Adipose tissue (tissue), 3 donors: ENCODE results near the gene PHLDB3. TPM values are rescaled to one million over a fixed set of nuclear protein-coding genes. Genes with fewer than 3 reads are reported as not detected.
A peak's percentile ranks its signal among the peaks of the same experiment; 100 is the strongest.

Experiments used
- H3K27ac ChIP-seq: one replicate; pipeline ENCODE4 v1.5.1; 2013; ENCODE audit warnings: low read depth, low read length
- WGBS, 3 donors: extraction: QIAGEN DNeasy Blood & Tissue Kit; methylation state at CpG; one replicate each; pipeline ENCODE4 v1.1.7; 2013; 5-methylcytosine and 5-hydroxymethylcytosine counted together
- polyA plus RNA-seq, 3 donors: library from polyadenylated mRNA; stranded (reverse); fragments of 200-250 nt; gene quantifications; one replicate each; pipeline ENCODE4 v1.2.3, GENCODE V29; 2013
- donor health status: healthy with polysubstance abuse.
- donor health status: Bipolar disorder and iron deficiency.
- donor health status: healthy.

PHLDB3 gene
- polyA plus RNA-seq, 3 donors = 4.6 to 9.7 (median 9.6) TPM

DNA sequence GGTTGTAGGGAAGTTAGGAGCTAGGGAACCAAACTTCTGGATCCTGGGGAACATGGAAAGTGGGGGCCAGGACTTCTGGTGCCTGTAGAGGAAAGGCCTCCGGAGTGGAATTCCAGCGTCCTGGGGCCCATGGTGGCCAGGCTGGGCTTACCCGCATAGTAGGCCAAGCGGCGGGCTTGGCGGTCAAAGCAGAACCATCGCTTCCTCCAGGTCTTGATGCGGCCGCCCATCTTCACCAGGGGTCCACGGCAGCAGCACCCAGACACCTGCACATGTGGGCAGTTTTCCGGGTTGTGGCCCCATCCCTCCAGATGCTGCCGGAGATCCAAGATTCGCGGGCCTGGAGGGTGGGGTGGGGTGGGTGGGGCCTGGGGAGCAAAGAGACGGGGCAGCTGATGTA lies 25.3 kb downstream of the PHLDB3 start:
- no peak overlapping the region for H3K27ac ChIP-seq
- WGBS, 3 donors = 91 to 95% (median 93%) methylated on average over 14 to 15 of the region's 15 CpGs

DNA sequence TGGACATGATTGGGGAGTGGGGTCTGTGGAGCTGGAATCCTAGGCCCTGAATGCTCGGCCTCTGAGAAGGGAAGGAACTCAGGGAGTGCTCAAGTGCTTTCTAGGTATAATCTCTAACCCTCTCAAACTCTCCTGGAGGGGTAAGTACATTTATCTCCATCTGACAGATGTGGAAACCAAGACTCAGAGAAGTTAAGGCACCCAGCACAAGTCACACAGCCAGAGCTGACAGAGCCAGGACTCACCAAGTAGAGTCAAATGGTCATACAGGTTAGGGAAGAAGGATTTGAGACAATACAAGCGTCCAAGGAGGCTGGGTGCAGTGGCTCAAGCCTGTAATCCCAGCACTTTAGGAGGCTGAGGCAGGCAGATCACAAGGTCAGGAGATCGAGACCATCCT lies 26.2 kb downstream of the PHLDB3 start:
- 92 to 95% (median 94%) methylated on average over 3 of the region's 3 CpGs for WGBS, 3 donors
- H3K27ac ChIP-seq = no peak overlapping the region

DNA sequence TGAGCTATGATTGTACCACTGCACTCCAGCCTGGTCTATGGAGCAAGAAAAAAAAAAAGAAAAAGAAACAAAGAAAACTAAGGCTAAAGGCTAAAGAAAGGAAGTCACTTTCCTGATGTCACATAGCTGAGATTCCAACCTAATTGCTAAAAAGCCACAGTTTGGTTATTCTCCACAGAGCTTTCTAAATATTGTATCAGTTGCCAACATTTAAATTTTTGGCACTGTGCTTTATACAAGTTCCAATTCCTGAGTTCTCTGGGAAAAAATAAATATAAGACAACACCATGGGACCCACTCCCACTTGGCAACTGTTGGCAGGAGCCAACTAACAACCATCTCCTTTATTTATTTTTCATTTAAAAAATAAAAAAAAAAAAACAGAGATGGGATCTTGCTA lies 27.9 kb downstream of the PHLDB3 start:
- no peak overlapping the region for H3K27ac ChIP-seq

DNA sequence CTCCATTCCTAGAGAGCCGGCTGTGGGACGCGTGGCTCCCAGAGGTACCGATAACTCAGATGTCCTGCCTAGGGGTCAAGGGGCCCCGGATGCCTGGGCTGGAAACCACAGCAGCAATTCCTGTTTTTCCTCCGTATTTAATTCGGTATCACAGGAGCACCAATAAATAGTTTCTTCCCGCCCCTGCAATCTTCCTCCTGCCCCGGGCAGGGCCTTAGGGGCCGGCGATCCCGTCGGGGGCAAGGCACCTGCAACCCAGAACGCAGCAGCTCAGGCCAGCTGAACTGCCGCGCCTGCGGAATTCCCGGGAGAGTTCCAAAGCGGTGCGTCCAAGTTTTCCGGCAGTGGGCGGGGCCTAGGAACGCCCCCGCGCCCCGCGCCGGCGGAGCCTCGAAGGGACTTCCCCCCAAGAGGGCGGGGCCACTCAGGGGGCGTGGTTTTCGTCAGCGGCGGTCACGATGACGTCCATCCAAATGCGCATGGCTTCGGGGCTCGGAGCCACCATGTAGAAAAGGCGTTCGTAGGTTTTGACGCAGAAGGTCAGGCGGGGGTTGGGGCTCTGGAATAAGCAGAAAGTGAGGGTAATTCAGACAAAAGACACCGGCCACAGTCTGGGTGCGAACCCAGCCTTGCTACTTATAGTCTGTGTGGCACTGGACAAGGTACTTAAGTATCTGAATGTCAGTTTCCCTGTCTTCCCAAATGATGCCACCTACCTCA lies 29.4 kb downstream of the PHLDB3 start:
- peak overlapping the region; percentile 18 for H3K27ac ChIP-seq
- 3 to 4% (median 3%) methylated on average over 45 to 46 of the region's 46 CpGs for WGBS, 3 donors

DNA sequence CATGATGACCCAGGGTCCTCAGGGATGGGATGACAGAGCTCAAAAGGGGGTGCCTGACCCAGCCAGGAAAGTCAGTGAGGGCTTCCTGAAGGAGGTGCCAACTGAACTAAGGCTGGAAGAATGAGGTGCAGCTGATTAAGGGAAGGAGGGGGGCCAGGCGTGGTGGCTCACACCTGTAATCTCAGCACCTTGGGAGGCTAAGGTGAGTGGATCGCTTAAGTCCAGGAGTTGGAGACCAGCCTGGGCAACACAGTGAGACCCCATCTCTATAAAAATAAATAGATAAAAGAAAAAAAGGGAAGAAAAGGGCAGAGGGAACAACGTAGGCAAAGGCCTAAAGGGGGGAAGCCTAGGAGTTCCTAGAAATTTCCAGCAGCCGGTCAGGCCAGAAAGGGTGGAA lies 30.1 kb downstream of the PHLDB3 start:
- WGBS, 3 donors = 63 to 85% (median 69%) methylated on average over 4 of the region's 4 CpGs
- no peak overlapping the region for H3K27ac ChIP-seq

DNA sequence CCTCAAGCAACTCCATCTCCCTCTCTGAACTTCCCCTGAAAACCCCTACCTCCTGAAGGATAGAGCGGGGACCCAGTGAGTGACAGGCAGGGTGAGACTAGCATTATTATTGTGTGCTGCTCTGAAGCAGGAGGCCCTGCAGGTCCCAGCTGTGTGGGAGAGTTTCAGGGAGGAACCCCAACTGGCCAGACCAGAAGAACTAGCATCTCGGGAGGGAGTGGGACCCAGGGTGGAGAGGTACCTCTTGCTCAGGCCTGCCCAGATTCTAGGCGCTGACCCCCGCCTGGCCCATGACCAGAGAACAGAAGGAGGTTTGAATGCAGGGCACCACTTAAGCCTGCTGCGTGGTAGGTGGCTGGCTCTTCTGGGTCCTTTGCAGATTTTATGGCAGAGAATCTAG lies 33.5 kb downstream of the PHLDB3 start:
- 64 to 85% (median 83%) methylated on average over 5 of the region's 5 CpGs for WGBS, 3 donors
- no peak overlapping the region for H3K27ac ChIP-seq

DNA sequence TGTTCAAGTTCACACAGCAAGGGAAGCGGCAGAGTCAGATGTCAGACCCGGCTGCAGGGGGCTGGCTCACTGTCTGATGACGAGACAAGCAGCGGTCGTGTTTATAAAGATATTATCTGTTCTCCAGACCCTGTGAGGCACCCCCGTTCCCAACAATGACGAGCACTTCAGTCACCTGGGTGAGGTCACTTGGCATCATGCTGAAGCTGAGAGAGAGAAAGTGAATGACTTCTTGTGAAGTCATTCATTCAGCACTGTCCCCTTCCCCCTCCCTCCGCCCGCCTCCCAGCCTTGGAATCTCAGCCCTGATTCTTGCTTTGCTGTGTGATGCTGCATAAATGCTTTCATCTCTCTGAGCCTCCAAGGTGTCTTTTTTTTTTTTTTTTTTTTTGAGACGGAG lies 34.3 kb downstream of the PHLDB3 start:
- no peak overlapping the region for H3K27ac ChIP-seq
- 60 to 78% (median 77%) methylated on average over 9 to 10 of the region's 10 CpGs for WGBS, 3 donors

DNA sequence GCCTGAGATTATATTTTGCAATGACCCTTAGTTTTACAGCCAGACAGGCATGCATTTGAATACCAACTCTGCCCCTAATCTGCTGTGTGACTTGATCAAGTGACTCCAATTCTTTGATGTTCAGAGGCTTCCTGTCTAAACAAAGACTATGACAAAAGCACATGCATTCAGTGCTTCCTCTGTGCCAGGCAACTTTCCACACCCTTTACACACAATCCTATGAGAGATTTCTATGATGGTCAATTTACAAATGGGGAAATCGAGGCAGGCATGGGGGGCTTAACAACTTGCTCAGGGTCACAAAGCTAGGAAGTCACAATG lies 35.4 kb downstream of the PHLDB3 start:
- 46 to 68% (median 57%) methylated on average over 1 of the region's 1 CpG for WGBS, 3 donors
- no peak overlapping the region for H3K27ac ChIP-seq

DNA sequence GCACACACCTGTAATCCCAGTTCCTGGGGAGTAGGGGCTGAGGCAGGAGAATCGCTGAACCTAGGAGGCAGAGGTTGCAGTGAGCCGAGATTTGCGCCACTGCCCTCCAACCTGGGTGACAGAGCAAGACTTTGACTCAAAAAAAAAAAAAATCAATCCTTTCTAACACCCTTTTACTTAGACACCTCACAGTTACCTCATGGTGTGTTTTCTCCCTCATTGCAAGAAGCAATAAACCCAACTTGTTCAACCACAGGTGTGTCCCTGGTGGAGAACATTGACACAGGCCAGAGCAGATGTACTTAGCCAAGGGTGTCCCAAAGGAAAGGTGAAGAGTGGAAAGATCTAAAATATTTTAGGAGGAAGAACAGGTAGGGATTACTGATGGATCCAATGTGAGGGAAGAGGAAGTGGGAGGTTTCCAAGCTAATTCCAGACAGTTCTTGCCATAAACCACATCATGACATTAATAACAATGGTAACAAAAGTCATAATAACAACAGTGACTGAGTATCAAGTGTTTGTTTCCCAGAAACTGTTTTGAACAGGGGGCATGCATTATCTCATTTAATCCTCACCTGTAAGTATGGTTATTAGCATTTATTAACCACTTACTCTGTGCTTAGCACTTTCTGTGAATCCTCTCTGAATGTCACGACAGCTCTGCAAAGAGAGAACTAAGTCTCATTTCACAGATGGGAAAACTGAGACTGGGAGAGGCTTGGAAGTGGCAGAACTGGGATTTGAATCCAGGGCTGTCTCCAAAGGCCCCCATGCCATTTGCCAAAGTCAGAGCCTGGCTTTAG lies 36.0 kb downstream of the PHLDB3 start:
- WGBS, 3 donors = 95 to 99% (median 96%) methylated on average over 4 of the region's 4 CpGs
- no peak overlapping the region for H3K27ac ChIP-seq

DNA sequence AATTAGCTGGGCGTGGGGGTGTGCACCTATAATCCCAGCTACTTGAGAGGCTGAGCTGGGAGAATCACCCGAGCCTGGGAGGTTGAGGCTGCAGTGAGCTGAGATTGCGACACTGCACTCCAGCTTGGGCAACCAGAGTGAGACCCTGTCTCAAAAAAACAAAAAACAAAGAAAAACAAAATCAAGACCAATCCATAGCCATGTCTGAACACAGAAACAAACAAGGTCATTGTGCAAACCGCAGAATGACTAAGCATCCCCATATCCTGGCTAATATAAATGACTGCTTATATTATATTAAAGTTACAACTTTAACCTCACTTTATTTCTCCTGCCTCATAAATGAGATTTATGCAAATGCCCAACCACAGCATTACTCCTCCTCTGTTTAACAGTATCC lies 36.8 kb downstream of the PHLDB3 start:
- 72 to 78% (median 74%) methylated on average over 4 of the region's 4 CpGs for WGBS, 3 donors
- H3K27ac ChIP-seq = no peak overlapping the region

DNA sequence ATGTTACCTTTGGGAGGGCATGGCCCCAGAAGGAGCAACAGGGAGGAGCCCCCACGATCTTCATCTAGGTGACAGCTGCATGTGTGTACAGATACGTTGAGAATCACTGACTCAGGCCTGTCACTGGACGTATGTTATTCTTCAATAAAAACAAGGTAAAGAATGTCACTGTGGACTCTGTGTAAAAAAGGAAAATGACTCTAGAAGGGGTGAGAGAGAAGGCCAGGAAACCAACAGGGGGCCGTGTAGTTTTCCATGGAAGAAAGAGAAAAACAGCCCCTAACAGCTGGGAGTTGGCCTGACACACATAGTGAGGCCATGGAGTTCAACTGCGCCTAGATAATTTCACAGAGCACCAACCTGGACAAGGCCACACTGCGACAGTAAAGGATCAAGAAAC lies 37.3 kb downstream of the PHLDB3 start:
- H3K27ac ChIP-seq = no peak overlapping the region
- 80 to 85% (median 82%) methylated on average over 6 of the region's 6 CpGs for WGBS, 3 donors

DNA sequence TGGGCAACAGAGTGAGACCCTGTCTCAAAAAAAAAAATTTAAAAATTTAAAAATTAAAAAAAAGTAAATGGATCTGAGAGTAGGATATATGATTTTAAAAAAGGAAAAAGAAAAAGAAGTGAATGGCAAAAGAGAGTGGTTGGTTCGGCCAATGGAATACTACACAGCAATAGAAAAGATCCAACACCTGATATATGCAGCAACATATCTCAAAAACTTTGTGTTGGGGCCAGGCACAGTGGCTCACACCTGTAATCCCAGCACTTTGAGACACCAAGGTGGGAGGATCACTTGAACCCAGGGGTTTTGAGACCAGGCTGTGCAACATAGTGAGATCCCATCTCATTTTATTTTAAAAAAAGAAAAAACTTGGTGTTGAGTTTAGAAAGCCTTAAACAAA lies 37.8 kb downstream of the PHLDB3 start:
- 91 to 100% (median 97%) methylated on average over 1 of the region's 1 CpG for WGBS, 3 donors
- H3K27ac ChIP-seq = no peak overlapping the region

DNA sequence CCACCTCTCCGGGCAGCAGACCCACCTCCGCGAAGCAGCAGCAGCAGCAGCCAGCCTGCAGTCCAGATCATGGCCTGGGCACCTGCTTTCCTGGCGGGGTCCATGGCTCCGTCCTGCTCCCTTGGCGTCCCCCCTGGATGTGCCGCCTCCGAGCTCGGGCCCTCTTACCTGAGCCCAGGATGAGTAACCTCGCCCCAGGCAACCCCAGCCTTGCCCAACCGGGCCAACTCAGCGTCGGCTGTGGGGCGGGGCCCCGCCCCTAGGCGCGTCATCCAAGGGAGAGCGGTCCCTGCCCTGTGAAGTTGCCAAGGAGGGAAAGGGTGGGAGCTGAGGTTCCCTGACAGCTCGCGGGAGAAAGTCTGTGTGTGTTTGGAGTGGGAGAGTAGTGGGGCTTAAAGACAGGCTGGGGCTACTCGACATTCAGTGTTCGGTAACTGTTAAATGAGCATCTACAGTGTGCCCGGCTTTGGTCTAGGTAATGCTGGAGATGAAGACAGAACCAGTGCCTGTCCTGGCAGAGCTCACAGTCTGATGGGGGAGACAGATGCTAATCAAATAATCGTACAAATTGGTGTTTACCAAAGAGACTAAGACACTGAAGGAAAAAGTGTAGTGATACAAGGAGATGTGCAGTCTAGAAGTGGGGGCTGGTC lies 39.0 kb downstream of the PHLDB3 start, which contains the start of gene LYPD3:
Gene LYPD3 (minus strand): TSS at position 141 of the 653 bp plus-strand sequence. CDS start 37 bp downstream, at position 104.
- whole genome bisulfite sequencing, 3 donors = 31 to 40% (median 39%) methylated on average over 24 of the region's 24 CpGs
- H3K27ac ChIP-seq = no peak within 1 kb of the TSS

DNA sequence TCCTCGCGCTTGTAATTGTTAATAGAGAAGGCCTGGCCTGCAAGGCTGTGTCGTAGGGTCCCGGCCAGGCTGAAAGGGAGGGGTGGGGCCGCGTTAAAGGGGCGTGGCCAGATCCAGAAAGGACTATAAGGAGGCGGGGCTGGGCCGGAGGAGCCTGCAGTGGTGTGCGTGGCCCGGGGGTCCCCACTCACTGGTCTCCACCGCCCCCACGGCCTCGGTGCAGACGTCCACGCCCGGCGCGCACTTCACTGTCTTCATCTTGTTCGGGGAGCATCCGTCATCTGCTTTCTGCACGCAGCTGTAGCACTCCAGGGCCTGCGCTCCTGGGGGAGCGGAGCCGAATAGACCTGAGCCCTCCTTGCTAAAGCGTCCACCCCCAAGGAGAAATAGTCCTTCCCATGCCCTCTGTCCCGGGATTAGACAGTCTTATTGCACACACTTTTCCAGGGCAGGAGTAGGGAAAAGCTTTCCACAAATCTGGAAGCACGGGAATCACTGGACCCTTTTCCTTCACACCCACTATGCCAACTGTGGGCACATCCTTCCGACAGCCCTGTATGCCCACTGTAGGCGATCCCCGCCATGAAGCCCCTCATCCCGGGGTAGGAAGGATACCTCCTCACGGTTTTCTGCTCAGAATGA lies 40.3 kb downstream of the PHLDB3 start:
- 10 to 13% (median 11%) methylated on average over 33 of the region's 33 CpGs for WGBS, 3 donors
- H3K27ac ChIP-seq = no peak overlapping the region

DNA sequence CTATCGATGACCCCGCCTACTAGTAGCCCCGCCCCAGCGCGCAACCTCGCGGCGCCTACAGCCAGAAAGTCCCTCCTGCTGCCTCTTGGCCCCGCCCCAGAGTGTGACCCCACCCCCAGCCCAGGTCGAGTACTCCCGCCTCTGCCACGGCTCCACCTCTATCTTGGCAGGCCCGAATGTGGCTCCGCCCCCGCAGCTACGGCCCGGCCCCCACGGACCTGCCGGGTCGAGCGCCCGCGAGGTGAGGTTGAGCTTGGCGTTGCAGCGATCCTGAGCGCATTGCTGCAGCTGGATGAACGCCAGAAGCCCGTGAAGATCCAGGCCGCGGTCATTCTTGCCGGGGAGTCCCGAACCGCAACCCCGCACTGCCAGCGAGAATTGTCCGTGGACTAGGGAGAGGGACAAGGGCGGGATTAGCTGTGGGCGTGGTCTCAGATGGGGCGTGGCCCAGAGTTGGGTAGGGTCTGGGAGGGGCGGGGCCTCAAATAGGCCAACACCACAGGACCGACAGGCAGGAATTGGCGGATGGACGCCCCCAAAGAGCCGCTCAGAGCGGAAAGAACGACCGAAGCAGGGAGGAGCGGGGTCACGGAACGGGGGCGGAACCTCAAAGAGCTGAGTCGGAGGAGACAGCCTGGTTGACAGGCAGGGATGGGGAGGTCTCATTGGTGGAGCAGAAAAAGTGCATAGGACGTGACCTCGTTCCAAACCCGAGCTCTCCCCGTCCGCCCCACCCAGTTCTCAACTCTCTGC lies 41.0 kb downstream of the PHLDB3 start:
- 0% methylated on average over 56 to 57 of the region's 57 CpGs for WGBS, 3 donors

DNA sequence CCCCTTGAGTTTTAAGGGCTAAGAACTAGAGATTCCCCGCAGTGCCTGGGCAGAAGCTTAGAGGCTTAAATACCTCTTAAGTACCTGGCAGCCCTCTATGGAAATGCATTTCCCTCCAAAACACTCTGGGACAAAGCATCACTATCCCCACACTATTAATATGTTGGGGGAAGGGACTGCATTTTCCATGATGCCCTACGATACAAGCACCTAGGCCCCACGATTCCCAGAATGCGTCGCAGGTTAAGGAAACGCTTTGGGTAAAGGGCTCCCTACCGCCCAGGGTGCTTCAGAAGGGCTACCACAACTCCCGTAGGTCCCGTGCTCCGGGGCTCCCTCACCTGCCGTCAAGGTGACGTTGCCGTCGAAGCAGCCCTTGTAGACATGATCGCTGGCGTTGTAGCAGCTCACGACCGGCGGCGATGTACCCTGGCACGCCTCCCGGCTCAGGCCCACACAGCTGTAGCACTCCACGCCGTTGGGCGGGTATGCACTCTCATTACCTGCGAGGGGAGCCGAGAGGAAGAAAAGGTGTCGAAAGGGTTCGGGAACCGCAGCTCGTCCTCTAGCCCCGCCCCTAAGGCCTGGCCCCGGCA lies 41.7 kb downstream of the PHLDB3 start:
- H3K27ac ChIP-seq = no peak overlapping the region
- WGBS, 3 donors = 8 to 14% (median 11%) methylated on average over 33 of the region's 33 CpGs

More for the DNA sequence above, 41.0 kb downstream of the PHLDB3 start:
- no peak overlapping the region for H3K27ac ChIP-seq

DNA sequence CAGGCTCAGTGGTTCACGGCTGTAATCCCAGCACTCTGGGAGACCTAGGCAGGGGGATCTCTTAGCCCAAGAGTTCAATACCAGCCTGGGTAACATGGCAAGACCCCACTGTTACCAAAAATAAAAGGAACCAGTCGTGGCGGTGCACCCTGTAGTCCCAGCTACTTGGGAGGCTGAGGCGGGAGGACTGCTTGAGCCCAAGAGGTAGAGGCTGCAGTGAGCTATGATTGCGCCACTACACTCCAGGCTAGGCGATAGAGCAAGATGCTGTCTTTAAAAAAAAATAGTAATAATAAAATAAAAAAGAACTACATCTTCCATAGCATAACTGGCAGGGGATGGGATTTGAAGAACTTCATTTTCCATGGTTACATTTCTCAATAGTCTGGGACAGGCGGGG lies 42.2 kb downstream of the PHLDB3 start:
- no peak overlapping the region for H3K27ac ChIP-seq
- WGBS, 3 donors = 86 to 93% (median 91%) methylated on average over 7 of the region's 7 CpGs

DNA sequence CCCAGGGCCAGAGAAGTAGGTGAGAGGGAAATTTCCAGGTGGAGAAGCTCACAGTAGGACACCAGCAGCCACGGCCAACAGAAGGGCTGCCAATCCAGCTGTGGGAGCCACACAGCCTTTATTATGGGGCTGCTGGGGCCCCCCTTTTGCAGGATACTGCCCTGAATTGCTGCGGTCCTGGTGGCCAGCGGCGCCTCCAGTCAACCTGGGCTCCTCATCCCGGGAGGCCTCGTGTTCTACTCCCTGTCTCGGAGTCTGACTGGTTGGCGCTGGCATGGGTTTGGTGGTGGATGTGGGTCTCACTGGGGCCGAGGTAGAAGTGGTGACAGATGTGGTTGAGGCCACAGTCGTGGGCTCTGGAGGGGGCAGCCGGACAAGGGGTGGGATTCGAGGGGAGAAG lies 43.2 kb downstream of the PHLDB3 start:
- no peak overlapping the region for H3K27ac ChIP-seq
- 92% methylated on average over 12 of the region's 12 CpGs for WGBS, 3 donors
